SU-DHL-6 (cell line): ENCODE results near the gene SPRED2.
A peak's percentile ranks its signal among the peaks of the same experiment; 100 is the strongest.

Experiments
- H2AFZ ChIP-seq: fragments of 200-600 bp; sonication (generic); 2 replicates; pipeline ENCODE4 v1.6.1; 2014; ENCODE audit warnings: low read depth, mild to moderate bottlenecking, moderate library complexity, mixed read lengths, antibody characterized with exemption, low read length; ENCODE audit not compliant: severe bottlenecking
- H3F3A ChIP-seq: fragments of 200-600 bp; shearing (Covaris generic); 2 replicates; pipeline ENCODE4 v1.6.0; 2016; ENCODE audit warnings: antibody characterized with exemption, mild to moderate bottlenecking; ENCODE audit not compliant: insufficient read depth
- H3K27ac ChIP-seq: fragments of 200-600 bp; sonication (generic); 2 replicates; pipeline ENCODE4 v1.5.1; 2016; ENCODE audit warnings: low read depth, mild to moderate bottlenecking, low read length, moderate library complexity, mixed read lengths
- H3K27me3 ChIP-seq: fragments of 200-600 bp; sonication (generic), shearing (Covaris generic); 2 replicates; pipeline ENCODE4 v1.6.0; 2014; ENCODE audit warnings: mild to moderate bottlenecking, low read length
- H3K36me3 ChIP-seq: fragments of 200-600 bp; sonication (generic); 2 replicates; pipeline ENCODE4 v1.6.1; 2014; ENCODE audit warnings: mild to moderate bottlenecking, low read length, mixed read lengths
- H3K4me2 ChIP-seq: fragments of 300-600, 200-600 bp; shearing (Covaris generic), sonication (generic); 2 replicates; pipeline ENCODE4 v1.6.0; 2014; ENCODE audit warnings: low read length, low read depth, mild to moderate bottlenecking; ENCODE audit not compliant: poor library complexity, severe bottlenecking
- H3K4me3 ChIP-seq: fragments of 200-600 bp; sonication (generic); 2 replicates; pipeline ENCODE4 v1.5.1; 2014; ENCODE audit warnings: antibody characterized with exemption, low read length, mild to moderate bottlenecking, mixed read lengths; ENCODE audit not compliant: insufficient read depth, poor library complexity, severe bottlenecking
- H3K79me2 ChIP-seq: fragments of 200-600 bp; sonication (generic); 2 replicates; pipeline ENCODE4 v1.6.1; 2014; ENCODE audit warnings: mild to moderate bottlenecking, low read length, moderate library complexity; ENCODE audit not compliant: insufficient read depth
- H3K9ac ChIP-seq: fragments of 200-600 bp; sonication (generic); 2 replicates; pipeline ENCODE4 v1.7.0; 2014; ENCODE audit warnings: mild to moderate bottlenecking, low read length
- H3K9me2 ChIP-seq: fragments of 200-600 bp; sonication (generic); replicated peaks from 2 replicates; pipeline ENCODE4 v1.6.1; 2014; ENCODE audit warnings: low read length; ENCODE audit not compliant: insufficient read depth
- H3K9me3 ChIP-seq: fragments of 200-600 bp; sonication (generic); 2 replicates; pipeline ENCODE4 v1.6.1; 2014; ENCODE audit warnings: low read length, mixed read lengths; ENCODE audit not compliant: insufficient read depth
- H4K20me1 ChIP-seq: fragments of 200-600 bp; sonication (generic); 2 replicates; pipeline ENCODE4 v1.6.1; 2014; ENCODE audit warnings: low read depth, mild to moderate bottlenecking, antibody characterized with exemption, low read length, moderate library complexity, mixed read lengths
- CTCF ChIP-seq: fragments of 200-600 bp; sonication (generic); IDR thresholded peaks from one replicate; pipeline ENCODE4 v1.5.1; 2017; ENCODE audit warnings: antibody characterized with exemption, mild to moderate bottlenecking, low read length, moderate library complexity; ENCODE audit not compliant: insufficient read depth, poor library complexity, severe bottlenecking
- EZH2phosphoT487 ChIP-seq: fragments of 200-600 bp; sonication (generic), shearing (Covaris generic); conservative IDR thresholded peaks from 2 replicates; pipeline ENCODE4 v1.6.1; 2018; ENCODE audit warnings: mild to moderate bottlenecking, antibody characterized with exemption, low read length, moderate library complexity, mixed read lengths

The SPRED2 gene

DNA sequence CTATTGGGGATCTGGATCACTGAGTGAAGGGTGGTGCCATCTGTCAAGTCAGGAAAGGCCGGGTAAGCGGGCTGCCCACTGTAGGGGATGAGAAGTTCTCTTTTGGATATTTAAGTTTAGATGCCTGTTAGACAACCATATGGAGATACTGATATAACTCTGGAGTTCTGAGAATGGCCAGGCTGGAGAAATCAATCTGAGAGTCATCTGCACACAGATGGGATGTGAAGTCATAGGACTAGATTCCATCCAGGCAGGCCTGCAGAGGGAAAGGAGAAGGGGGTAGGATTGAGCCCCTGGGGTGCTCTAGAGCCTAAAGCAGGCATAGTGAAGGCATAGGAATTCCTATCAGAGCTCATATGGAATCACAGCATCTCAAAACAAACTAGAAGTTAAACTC lies 30.1 kb downstream of the SPRED2 start:
- no peaks in the 10 kb centered on the region for H3K36me3 ChIP-seq
- H3K4me3 ChIP-seq: no peak overlapping the region
- H3K79me2 ChIP-seq: peaks cover 98% of the 10 kb centered on the region
- H3K9me3 ChIP-seq: no peaks in the 10 kb centered on the region
- H2AFZ ChIP-seq: no peak overlapping the region
- H3K9ac ChIP-seq: no peak overlapping the region
- no peaks in the 10 kb centered on the region for H4K20me1 ChIP-seq
- peaks cover 27% of the 10 kb centered on the region for H3F3A ChIP-seq
- H3K4me2 ChIP-seq: no peak overlapping the region
- H3K9me2 ChIP-seq: no peaks in the 10 kb centered on the region
- TF ChIP-seq CTCF: no peak
- TF ChIP-seq EZH2phosphoT487: no peak
- H3K27ac ChIP-seq: no peak overlapping the region
- H3K27me3 ChIP-seq: no peaks in the 10 kb centered on the region

DNA sequence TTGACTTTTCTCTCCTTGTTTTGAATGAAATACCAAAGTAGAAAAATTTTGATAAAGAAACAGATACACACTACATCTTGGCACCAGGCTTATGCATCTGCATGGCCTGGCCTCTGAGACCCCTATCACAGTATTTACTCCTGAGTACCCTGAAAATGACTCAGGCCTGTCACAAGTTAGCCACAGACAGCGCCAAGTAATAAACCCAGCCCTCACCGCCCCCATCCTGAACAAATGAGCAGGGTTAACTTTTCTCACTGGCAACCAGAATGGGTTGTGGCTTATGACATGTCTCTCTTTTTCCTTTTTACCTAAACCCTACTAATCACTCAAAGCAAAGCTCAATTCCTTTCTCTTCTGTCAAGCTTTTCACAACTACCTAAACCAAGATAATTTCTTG lies 35.3 kb downstream of the SPRED2 start:
- Histone ChIP-seq H3K9me3 (no peaks in the 10 kb centered on the region), H3K36me3 (no peaks in the 10 kb centered on the region), H3K79me2 (peaks cover 97% of the 10 kb centered on the region), H3K4me2 (peak overlapping the region; percentile 84), H3K9ac (peak overlapping the region; percentile 45), H2AFZ (no peak overlapping the region), H3K27me3 (no peaks in the 10 kb centered on the region), H3K27ac (peak overlapping the region; percentile 95), H3F3A (peaks cover 57% of the 10 kb centered on the region), H4K20me1 (no peaks in the 10 kb centered on the region), H3K4me3 (peak overlapping the region; percentile 0), H3K9me2 (no peaks in the 10 kb centered on the region)
- no peak for TF ChIP-seq EZH2phosphoT487
- TF ChIP-seq CTCF: no peak

DNA sequence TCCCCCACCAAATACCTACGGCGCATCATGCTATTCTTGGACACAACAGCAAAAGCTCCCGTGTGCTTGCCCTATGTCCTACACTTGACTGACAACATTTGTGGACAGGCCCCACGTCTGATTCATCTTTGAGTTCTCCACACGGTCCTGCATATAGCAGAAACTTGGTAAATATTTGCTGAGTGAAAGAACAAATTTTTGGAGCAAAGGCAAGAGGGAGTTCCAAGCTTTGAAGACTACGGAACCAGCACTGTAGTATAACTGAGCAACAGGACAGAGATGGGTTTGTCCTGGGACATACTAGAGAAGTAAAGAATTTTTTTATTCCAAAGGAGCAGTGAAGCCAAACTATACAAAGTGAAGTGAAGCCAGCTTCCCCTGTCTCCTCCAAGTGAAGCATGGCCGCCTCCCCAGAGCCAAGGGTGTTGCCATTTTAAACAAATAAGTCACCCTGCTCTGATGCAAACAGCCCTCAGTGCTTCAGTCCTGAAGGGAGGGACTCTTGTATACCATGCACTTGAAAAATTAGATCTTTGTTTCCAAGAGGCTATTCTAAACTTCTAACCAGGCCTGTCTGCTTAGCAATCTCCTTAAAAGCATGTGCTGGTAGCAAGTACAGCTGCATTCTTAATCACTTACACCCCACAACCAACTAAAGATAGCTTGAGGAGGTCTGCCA lies 35.9 kb downstream of the SPRED2 start:
- H3K4me2 ChIP-seq: peak overlapping the region; percentile 84
- no peaks in the 10 kb centered on the region for H3K36me3 ChIP-seq
- no peak overlapping the region for H2AFZ ChIP-seq
- H3K9me3 ChIP-seq: no peaks in the 10 kb centered on the region
- TF ChIP-seq CTCF (no peak), EZH2phosphoT487 (no peak)
- H3K27ac ChIP-seq: peak overlapping the region; percentile 95
- peaks cover 64% of the 10 kb centered on the region for H3F3A ChIP-seq
- H3K9me2 ChIP-seq: no peaks in the 10 kb centered on the region
- H3K79me2 ChIP-seq: peaks cover 98% of the 10 kb centered on the region
- no peaks in the 10 kb centered on the region for H4K20me1 ChIP-seq
- peak overlapping the region; percentile 45 for H3K9ac ChIP-seq
- peak overlapping the region; percentile 35 for H3K4me3 ChIP-seq
- no peaks in the 10 kb centered on the region for H3K27me3 ChIP-seq
